Measurements from ENCODE around the gene KHK.

DNA sequence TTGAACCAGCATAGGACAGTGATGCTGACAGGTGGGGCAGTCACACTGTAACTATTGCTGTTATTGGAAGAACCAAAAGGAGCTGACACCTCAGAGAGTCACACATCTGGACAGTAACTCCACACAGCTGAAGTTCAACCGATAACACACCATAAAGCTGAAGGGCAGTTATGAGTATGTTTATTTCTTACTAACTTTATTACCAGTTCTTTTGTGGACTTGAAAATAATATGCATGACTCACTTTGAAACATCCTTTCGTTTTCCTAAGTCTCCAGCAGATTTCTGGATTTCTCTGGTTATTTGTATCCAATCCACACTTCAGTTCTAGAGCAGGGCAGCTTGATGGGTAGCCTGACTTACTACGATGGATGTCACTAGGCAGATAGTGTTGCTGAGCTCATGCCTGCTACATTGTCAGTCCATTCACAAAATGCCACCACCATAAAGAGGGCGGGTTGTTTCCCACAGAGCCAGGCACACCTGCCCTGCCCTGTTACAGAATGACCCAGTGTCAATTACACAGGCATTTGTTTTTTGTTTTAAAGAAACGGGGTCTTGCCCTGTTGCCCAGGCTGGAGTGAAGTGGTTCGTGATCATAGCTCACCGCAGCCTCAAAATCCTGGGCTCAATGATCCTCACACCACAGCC lies 43.5 kb upstream of the KHK start:
- TF ChIP-seq, protein P1, sequence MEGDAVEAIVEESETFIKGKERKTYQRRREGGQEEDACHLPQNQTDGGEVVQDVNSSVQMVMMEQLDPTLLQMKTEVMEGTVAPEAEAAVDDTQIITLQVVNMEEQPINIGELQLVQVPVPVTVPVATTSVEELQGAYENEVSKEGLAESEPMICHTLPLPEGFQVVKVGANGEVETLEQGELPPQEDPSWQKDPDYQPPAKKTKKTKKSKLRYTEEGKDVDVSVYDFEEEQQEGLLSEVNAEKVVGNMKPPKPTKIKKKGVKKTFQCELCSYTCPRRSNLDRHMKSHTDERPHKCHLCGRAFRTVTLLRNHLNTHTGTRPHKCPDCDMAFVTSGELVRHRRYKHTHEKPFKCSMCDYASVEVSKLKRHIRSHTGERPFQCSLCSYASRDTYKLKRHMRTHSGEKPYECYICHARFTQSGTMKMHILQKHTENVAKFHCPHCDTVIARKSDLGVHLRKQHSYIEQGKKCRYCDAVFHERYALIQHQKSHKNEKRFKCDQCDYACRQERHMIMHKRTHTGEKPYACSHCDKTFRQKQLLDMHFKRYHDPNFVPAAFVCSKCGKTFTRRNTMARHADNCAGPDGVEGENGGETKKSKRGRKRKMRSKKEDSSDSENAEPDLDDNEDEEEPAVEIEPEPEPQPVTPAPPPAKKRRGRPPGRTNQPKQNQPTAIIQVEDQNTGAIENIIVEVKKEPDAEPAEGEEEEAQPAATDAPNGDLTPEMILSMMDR (IDR thresholded peaks at IDR 0.05) = no peak
- no peak for TF ChIP-seq EZH2phosphoT487 (IDR thresholded peaks at IDR 0.05)
- no peak for TF ChIP-seq EZH2 (IDR thresholded peaks at IDR 0.05)
